ENCODE data around the gene UHRF1.

DNA sequence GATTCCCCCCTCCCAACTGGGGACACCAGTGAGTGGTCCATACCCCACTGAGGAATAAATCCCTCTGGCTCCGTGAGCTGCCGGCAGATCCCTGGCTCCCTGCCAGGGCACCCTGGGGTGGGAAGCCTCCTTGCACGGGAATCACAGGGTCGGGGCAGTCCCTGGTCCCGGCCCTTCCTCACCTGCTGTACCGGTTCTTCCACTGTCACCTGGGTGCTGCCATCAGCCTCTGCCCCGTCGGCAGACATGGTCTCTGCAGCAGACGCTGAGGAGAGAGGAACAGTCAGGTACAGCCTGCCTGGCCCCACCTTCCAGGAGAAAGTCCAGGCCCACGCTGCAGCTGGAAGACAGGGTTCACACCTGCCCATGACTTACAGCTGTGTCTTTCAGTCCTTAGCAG is 48.2 kb upstream of the UHRF1 start:
- TF ChIP-seq, protein P1, sequence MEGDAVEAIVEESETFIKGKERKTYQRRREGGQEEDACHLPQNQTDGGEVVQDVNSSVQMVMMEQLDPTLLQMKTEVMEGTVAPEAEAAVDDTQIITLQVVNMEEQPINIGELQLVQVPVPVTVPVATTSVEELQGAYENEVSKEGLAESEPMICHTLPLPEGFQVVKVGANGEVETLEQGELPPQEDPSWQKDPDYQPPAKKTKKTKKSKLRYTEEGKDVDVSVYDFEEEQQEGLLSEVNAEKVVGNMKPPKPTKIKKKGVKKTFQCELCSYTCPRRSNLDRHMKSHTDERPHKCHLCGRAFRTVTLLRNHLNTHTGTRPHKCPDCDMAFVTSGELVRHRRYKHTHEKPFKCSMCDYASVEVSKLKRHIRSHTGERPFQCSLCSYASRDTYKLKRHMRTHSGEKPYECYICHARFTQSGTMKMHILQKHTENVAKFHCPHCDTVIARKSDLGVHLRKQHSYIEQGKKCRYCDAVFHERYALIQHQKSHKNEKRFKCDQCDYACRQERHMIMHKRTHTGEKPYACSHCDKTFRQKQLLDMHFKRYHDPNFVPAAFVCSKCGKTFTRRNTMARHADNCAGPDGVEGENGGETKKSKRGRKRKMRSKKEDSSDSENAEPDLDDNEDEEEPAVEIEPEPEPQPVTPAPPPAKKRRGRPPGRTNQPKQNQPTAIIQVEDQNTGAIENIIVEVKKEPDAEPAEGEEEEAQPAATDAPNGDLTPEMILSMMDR (IDR thresholded peaks at IDR 0.05) = no peak
- TF ChIP-seq POLR2A (IDR thresholded peaks at IDR 0.05) = no peak
- peak in 1 of 3 donors; percentile 23 for TF ChIP-seq POLR2AphosphoS5 (IDR thresholded peaks at IDR 0.05)

All from breast epithelium (tissue), 3 donors.